Measurements from ENCODE around the gene CCDC154. TPM values are rescaled to one million over a fixed set of nuclear protein-coding genes. Genes with fewer than 3 reads are reported as not detected.

Gene CCDC154
- total and polyA plus RNA-seq, 8 donors = 0.59 to 7.8 (median 2.1) TPM

DNA sequence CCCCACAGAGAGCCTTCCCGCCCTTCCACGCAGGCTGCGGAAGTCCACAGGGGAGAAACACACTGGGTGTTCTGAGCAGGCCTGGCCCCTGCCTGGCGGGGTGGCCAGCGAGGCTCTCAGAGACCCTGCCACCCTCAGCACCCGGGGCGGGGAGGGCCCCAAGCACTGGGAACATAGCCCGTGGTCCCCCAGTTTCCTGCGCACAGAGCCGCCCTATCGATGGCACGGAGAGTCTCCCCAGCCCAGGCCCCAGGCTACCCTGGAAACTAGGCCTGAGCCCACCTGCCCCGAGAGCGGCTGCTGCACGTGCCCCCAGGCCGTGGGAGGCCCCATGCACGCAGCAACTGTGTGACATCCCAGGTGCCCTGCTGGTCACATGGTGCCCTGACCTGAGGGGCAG lies 10.2 kb upstream of the CCDC154 start:
- intact Hi-C loops (cut with DNase I) = no loop called here

GRCh38 chr16:1453316-1453715 lies 9.0 kb upstream of the CCDC154 start:
- DNase-seq (peak in 1 of 6 donors; percentile 56), ATAC-seq (no peak), FAIRE-seq (no peak)
- no peaks in the 10 kb centered on the region for H3K27me3 ChIP-seq
- TF ChIP-seq, protein P1, sequence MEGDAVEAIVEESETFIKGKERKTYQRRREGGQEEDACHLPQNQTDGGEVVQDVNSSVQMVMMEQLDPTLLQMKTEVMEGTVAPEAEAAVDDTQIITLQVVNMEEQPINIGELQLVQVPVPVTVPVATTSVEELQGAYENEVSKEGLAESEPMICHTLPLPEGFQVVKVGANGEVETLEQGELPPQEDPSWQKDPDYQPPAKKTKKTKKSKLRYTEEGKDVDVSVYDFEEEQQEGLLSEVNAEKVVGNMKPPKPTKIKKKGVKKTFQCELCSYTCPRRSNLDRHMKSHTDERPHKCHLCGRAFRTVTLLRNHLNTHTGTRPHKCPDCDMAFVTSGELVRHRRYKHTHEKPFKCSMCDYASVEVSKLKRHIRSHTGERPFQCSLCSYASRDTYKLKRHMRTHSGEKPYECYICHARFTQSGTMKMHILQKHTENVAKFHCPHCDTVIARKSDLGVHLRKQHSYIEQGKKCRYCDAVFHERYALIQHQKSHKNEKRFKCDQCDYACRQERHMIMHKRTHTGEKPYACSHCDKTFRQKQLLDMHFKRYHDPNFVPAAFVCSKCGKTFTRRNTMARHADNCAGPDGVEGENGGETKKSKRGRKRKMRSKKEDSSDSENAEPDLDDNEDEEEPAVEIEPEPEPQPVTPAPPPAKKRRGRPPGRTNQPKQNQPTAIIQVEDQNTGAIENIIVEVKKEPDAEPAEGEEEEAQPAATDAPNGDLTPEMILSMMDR (IDR thresholded peaks at IDR 0.05) = no peak
- H3K4me1 ChIP-seq = no peaks in the 10 kb centered on the region
- peaks cover 0 to 30% (median 7%) of the 10 kb centered on the region in 3 donors for H3K36me3 ChIP-seq
- H3K4me3 ChIP-seq = no peak overlapping the region
- 95% methylated on average over 19 of the region's 19 CpGs for WGBS, 2 donors
- H3K9me3 ChIP-seq = no peaks in the 10 kb centered on the region
- intact Hi-C loops (cut with DNase I) = no loop called here
- no peak overlapping the region for H3K27ac ChIP-seq

More for the DNA sequence above, 10.2 kb upstream of the CCDC154 start:
- no peak for FAIRE-seq
- Histone ChIP-seq H3K4me3 (no peak overlapping the region), H3K9me3 (no peaks in the 10 kb centered on the region), H3K36me3 (peaks cover 0 to 30% (median 7%) of the 10 kb centered on the region in 3 donors), H3K27me3 (no peaks in the 10 kb centered on the region), H3K27ac (no peak overlapping the region), H3K4me1 (no peaks in the 10 kb centered on the region)
- 91 to 92% methylated on average over 17 of the region's 17 CpGs for WGBS, 2 donors
- peak in 1 of 6 donors; percentile 51 for DNase-seq
- no peak for ATAC-seq
- TF ChIP-seq, protein P1 (IDR thresholded peaks at IDR 0.05) = no peak

DNA sequence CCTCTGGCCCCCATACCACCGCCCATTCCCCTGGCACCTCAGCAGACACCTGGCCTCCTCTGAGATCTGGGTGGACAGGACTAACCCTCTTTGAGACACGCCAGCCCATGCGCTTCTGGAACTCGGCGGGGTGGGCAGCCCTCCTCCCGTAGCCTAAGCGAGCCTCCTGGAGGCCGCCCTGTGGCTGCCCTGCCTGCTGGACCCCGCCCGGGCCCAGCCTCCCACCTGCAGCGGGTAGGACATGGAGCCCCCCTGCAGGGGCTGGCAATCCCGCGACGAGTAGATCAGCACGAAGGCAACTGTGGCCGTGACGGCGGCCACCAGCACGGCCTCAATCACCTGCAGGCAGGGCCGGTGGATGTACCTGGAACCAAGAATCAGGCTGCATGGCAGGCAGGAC lies 8.2 kb upstream of the CCDC154 start:
- Histone ChIP-seq H3K36me3 (peaks cover 0 to 30% (median 7%) of the 10 kb centered on the region in 3 donors), H3K27ac (no peak overlapping the region), H3K9me3 (no peaks in the 10 kb centered on the region), H3K4me3 (no peak overlapping the region), H3K27me3 (no peaks in the 10 kb centered on the region), H3K4me1 (no peaks in the 10 kb centered on the region)
- ATAC-seq (no peak), DNase-seq (peak in 1 of 6 donors; percentile 41), FAIRE-seq (no peak)
- intact Hi-C loops (cut with DNase I) = no loop called here
- TF ChIP-seq, protein P1 (IDR thresholded peaks at IDR 0.05) = no peak
- 94% methylated on average over 20 of the region's 20 CpGs for WGBS, 2 donors

- H3K36me3 ChIP-seq = peaks cover 0 to 30% (median 7%) of the 10 kb centered on the region in 3 donors
- no peak for ATAC-seq
- intact Hi-C loops (cut with DNase I) = no loop called here
These were observed 7.5 kb upstream of the CCDC154 start for GRCh38 chr16:1451702-1452392.

More at GRCh38 chr16:1451702-1452392, 7.5 kb upstream of the CCDC154 start:
- DNase-seq = no peak
- Histone ChIP-seq H3K27me3 (no peaks in the 10 kb centered on the region), H3K9me3 (no peaks in the 10 kb centered on the region), H3K4me1 (no peaks in the 10 kb centered on the region), H3K4me3 (no peak overlapping the region), H3K27ac (no peak overlapping the region)
- TF ChIP-seq, protein P1 (IDR thresholded peaks at IDR 0.05) = no peak
- no peak for FAIRE-seq
- 93 to 94% methylated on average over 34 of the region's 34 CpGs for WGBS, 2 donors
